ENCODE results near the gene LRRC8C.
A peak's percentile ranks its signal among the peaks of the same experiment; 100 is the strongest.
"Not testable (repeated sequence)": the region's sequence is repeated elsewhere in the genome, so short reads cannot be mapped to it uniquely, and the experiment has no call there.

The LRRC8C gene

GRCh38 chr1:89673251-89673650, 40.3 kb downstream of the LRRC8C start:
- DNase-seq, result no peak

GRCh38 chr1:89675677-89676076, 42.8 kb downstream of the LRRC8C start:
- DNase-seq, result no peak

- no peak for DNase-seq
These were observed 48.3 kb downstream of the LRRC8C start for GRCh38 chr1:89681045-89681729.

GRCh38 chr1:89682611-89683010, 49.7 kb downstream of the LRRC8C start:
- DNase-seq, result no peak

- DNase-seq, result no peak
These were observed 52.5 kb downstream of the LRRC8C start for GRCh38 chr1:89685461-89685860.

- peak; percentile 64 for DNase-seq
These were observed 53.6 kb downstream of the LRRC8C start for GRCh38 chr1:89686520-89686919.

- no peak for DNase-seq
These were observed 54.3 kb downstream of the LRRC8C start for GRCh38 chr1:89687254-89687653.

- DNase-seq, result no peak
These were observed 55.7 kb downstream of the LRRC8C start for GRCh38 chr1:89688607-89689006.

GRCh38 chr1:89689234-89689633, 56.3 kb downstream of the LRRC8C start:
- DNase-seq, result no peak

GRCh38 chr1:89690595-89690994, 57.7 kb downstream of the LRRC8C start:
- DNase-seq, result no peak

GRCh38 chr1:89692601-89693521, 59.9 kb downstream of the LRRC8C start:
- no peak for DNase-seq

- no peak for DNase-seq
These were observed 62.9 kb downstream of the LRRC8C start for GRCh38 chr1:89695847-89696246.

- no peak for DNase-seq
These were observed 64.5 kb downstream of the LRRC8C start for GRCh38 chr1:89697383-89697782.

- DNase-seq, result no peak
These were observed 65.2 kb downstream of the LRRC8C start for GRCh38 chr1:89698020-89698560.

- no peak for DNase-seq
These were observed 65.7 kb downstream of the LRRC8C start for GRCh38 chr1:89698624-89699023.

- no peak for DNase-seq
These were observed 66.6 kb downstream of the LRRC8C start for GRCh38 chr1:89699451-89699986.

- no peak for DNase-seq
These were observed 68.9 kb downstream of the LRRC8C start for GRCh38 chr1:89701746-89702241.

- no peak for DNase-seq
These were observed 69.7 kb downstream of the LRRC8C start for GRCh38 chr1:89702520-89703045.

- DNase-seq, result no peak
These were observed 70.5 kb downstream of the LRRC8C start for GRCh38 chr1:89703469-89703868.

- DNase-seq, result no peak
These were observed 71.1 kb downstream of the LRRC8C start for GRCh38 chr1:89704014-89704413.

GRCh38 chr1:89704885-89705284, 72.0 kb downstream of the LRRC8C start:
- DNase-seq, result not testable (repeated sequence)

- DNase-seq, result no peak
These were observed 73.2 kb downstream of the LRRC8C start for GRCh38 chr1:89705901-89706699.
